Transverse colon (tissue), 4 donors: ENCODE data around the gene CRYBG2. TPM values are rescaled to one million over a fixed set of nuclear protein-coding genes. Genes with fewer than 3 reads are reported as not detected.

Experiments used
- DNase-seq: peaks from one replicate; pipeline ENCODE4 v3.0.0-alpha.2; 2019
- H3K27ac ChIP-seq, 4 donors: fragments of 200-600 bp; sonication (generic); 2 replicates each; pipeline ENCODE4 v1.5.1; 2016 to 2018; ENCODE audit warnings: inconsistent platforms in 4 of 4
- H3K27me3 ChIP-seq: fragments of 200-600 bp; sonication (generic); 2 replicates; pipeline ENCODE4 v1.5.1; 2017; ENCODE audit warnings: inconsistent platforms
- H3K36me3 ChIP-seq, 4 donors: fragments of 200-600 bp; sonication (generic); 2 replicates each; pipeline ENCODE4 v1.5.1; 2017 to 2019; ENCODE audit warnings: inconsistent platforms in 4 of 4
- H3K4me1 ChIP-seq, 4 donors: fragments of 200-600 bp; sonication (generic); 2 replicates each; pipeline ENCODE4 v1.5.1; 2017 to 2020; ENCODE audit warnings: inconsistent platforms in 4 of 4
- H3K4me3 ChIP-seq, 4 donors: fragments of 200-600 bp; sonication (generic); 1 replicate in 1 of 4; 2 replicates in 3 of 4; pipeline versions ENCODE4 v1.5.1 to v1.6.1; 2017 to 2019; ENCODE audit warnings: inconsistent platforms in 4 of 4
- H3K9me3 ChIP-seq, 2 donors: fragments of 200-600 bp; sonication (generic); 2 replicates each; pipeline ENCODE4 v1.5.1; 2017 to 2019; ENCODE audit warnings: inconsistent platforms in 2 of 2
- CTCF ChIP-seq, 5 experiments: fragments of 200-600 bp in 3 of 5; fragments of 450-650 bp in 2 of 5; sonication (generic) in 3 of 5; IDR thresholded peaks; 1 replicate in 2 of 5; 2 replicates in 3 of 5; pipeline ENCODE4 v1.5.1; 2016 to 2017; ENCODE audit warnings: antibody characterized with exemption in 5 of 5, inconsistent platforms in 3 of 5, mild to moderate bottlenecking in 2 of 5, moderate library complexity in 1 of 5
- EP300 ChIP-seq: sonication (generic); formaldehyde crosslinking; IDR thresholded peaks from one replicate; pipeline ENCODE4 v1.6.1; 2017; ENCODE audit warnings: antibody characterized with exemption, low read depth
- POLR2A ChIP-seq: fragments of 450-650 bp; IDR thresholded peaks from one replicate; pipeline ENCODE4 v1.6.1; 2016; ENCODE audit warnings: antibody characterized with exemption, mild to moderate bottlenecking, moderate library complexity
- POLR2AphosphoS5 ChIP-seq, 3 donors: sonication (generic); formaldehyde crosslinking; IDR thresholded peaks; one replicate each; pipeline ENCODE4 v1.6.1; 2016; ENCODE audit warnings: antibody characterized with exemption in 3 of 3
- WGBS, 2 donors: methylation state at CpG; one replicate each; pipeline ENCODE4 v1.1.5; 2018; ENCODE audit warnings: low coverage in 1 of 2; 5-methylcytosine and 5-hydroxymethylcytosine counted together
- in situ Hi-C, 4 donors: fragments of 200-750 bp; cut with MboI; loops; one replicate each; pipeline versions ENCODE4 v1.15.0 to v1.15.1; 2017; ENCODE audit warnings: low sequenced_read_pairs in 3 of 4, low pct_ligation_motif_present in 1 of 4, low pct_unique_long_range_greater_than_20kb in 1 of 4
- intact Hi-C: fragments of 100-400 bp; cut with DNase I; formaldehyde crosslinking; loops from one replicate; pipeline ENCODE4 v1.15.1; 2023; ENCODE audit warnings: low total_unique reads
- total RNA-seq, 4 donors: library from RNA; depleted of rRNA; stranded (reverse); fragments of >200 nt; gene quantifications; one replicate each; pipeline ENCODE4 v1.1.0, GENCODE V29; 2016

CRYBG2 gene
- total RNA-seq, 4 donors from 2014 or later = 2.8 to 41.9 (median 22.3) TPM

- DNase-seq = no peak
- Histone ChIP-seq H3K27ac (no peak overlapping the region), H3K9me3 (no peaks in the 10 kb centered on the region), H3K27me3 (no peaks in the 10 kb centered on the region), H3K4me1 (peaks cover 4 to 11% (median 6%) of the 10 kb centered on the region in 4 donors), H3K4me3 (no peak overlapping the region), H3K36me3 (no peaks in the 10 kb centered on the region)
- WGBS, 2 donors = 89 to 97% methylated on average over 2 of the region's 2 CpGs
- TF ChIP-seq EP300 = no peak
- no peak for TF ChIP-seq POLR2A
- TF ChIP-seq CTCF (IDR thresholded peaks at IDR 0.05) = no peak
- TF ChIP-seq POLR2AphosphoS5 (IDR thresholded peaks at IDR 0.05) = no peak
- in situ Hi-C loops = loop anchor here in 3 of 4 donors (5.0 to 10.0 kb wide), 2 partner anchors 46 to 49 kb away; no protein-coding TSS in a partner anchor
- intact Hi-C loops = no loop called here
These were observed 30.5 kb downstream of the CRYBG2 start for GRCh38 chr1:26323382-26323781.

- Histone ChIP-seq H3K36me3 (no peaks in the 10 kb centered on the region), H3K27ac (no peak overlapping the region), H3K4me1 (peaks cover 4 to 11% (median 6%) of the 10 kb centered on the region in 4 donors), H3K9me3 (no peaks in the 10 kb centered on the region), H3K27me3 (no peaks in the 10 kb centered on the region), H3K4me3 (no peak overlapping the region)
- in situ Hi-C loops = loop anchor here in 3 of 4 donors (5.0 to 10.0 kb wide), 2 partner anchors 45 to 47 kb away; no protein-coding TSS in a partner anchor
- intact Hi-C loops = no loop called here
- TF ChIP-seq POLR2AphosphoS5 (IDR thresholded peaks at IDR 0.05) = no peak
- TF ChIP-seq EP300 = no peak
- no peak for TF ChIP-seq CTCF (IDR thresholded peaks at IDR 0.05)
- no peak for TF ChIP-seq POLR2A
- DNase-seq = no peak
- 69% methylated on average over 10 of the region's 10 CpGs; no CpG with 5 or more reads in 1 of the 2 donors for WGBS, 2 donors
These were observed 31.9 kb downstream of the CRYBG2 start for GRCh38 chr1:26322042-26322331.

GRCh38 chr1:26321315-26322041, 32.5 kb downstream of the CRYBG2 start:
- no peaks in the 10 kb centered on the region for H3K27me3 ChIP-seq
- peak overlapping the region in 2 of 4 donors; percentile 5 to 13 for H3K27ac ChIP-seq
- peaks cover 4 to 11% (median 6%) of the 10 kb centered on the region in 4 donors for H3K4me1 ChIP-seq
- intact Hi-C loops (loop anchor here (2.0 kb wide), 1 partner anchor 43 kb away; no protein-coding TSS in a partner anchor), in situ Hi-C loops (loop anchor here in 3 of 4 donors (5.0 to 10.0 kb wide), 2 partner anchors 44 to 47 kb away; no protein-coding TSS in a partner anchor)
- DNase-seq = peak; percentile 96
- peak; percentile 84 to 96 (median 91) for TF ChIP-seq CTCF (IDR thresholded peaks at IDR 0.05)
- TF ChIP-seq EP300 = no peak
- whole genome bisulfite sequencing, 2 donors = 14 to 50% methylated on average over 2 to 16 of the region's 16 CpGs
- H3K9me3 ChIP-seq = no peaks in the 10 kb centered on the region
- H3K4me3 ChIP-seq = no peak overlapping the region
- no peaks in the 10 kb centered on the region for H3K36me3 ChIP-seq

GRCh38 chr1:26320896-26321295, 33.0 kb downstream of the CRYBG2 start:
- peak overlapping the region in 2 of 4 donors; percentile 5 to 13 for H3K27ac ChIP-seq
- in situ Hi-C loops = loop anchor here in 3 of 4 donors (5.0 to 10.0 kb wide), 2 partner anchors 44 to 46 kb away; no protein-coding TSS in a partner anchor

More at GRCh38 chr1:26320896-26321295, 33.0 kb downstream of the CRYBG2 start:
- Histone ChIP-seq H3K4me1 (peaks cover 4 to 11% (median 6%) of the 10 kb centered on the region in 4 donors), H3K9me3 (no peaks in the 10 kb centered on the region), H3K4me3 (no peak overlapping the region), H3K36me3 (no peaks in the 10 kb centered on the region), H3K27me3 (no peaks in the 10 kb centered on the region)
- 56% methylated on average over 2 of the region's 2 CpGs; no CpG with 5 or more reads in 1 of the 2 donors for WGBS, 2 donors
- intact Hi-C loops = loop anchor here (2.0 kb wide), 1 partner anchor 42 kb away; no protein-coding TSS in a partner anchor
- TF ChIP-seq EP300 (no peak), CTCF (IDR thresholded peaks at IDR 0.05) (no peak)
- no peak for DNase-seq
